HepG2 (cell line): ENCODE results near the gene AMBRA1. TPM values are rescaled to one million over a fixed set of nuclear protein-coding genes. Genes with fewer than 3 reads are reported as not detected.

Experiments used
- CBX2 ChIP-seq, 2 experiments: fragments of 200-600 bp in 1 of 2; sonication (generic); formaldehyde crosslinking in 1 of 2; IDR thresholded peaks; 2 replicates each; pipeline versions ENCODE4 v1.7.0 to v1.8.1; 2018 to 2022; ENCODE audit warnings: low read depth in 2 of 2, low read length in 1 of 2, mild to moderate bottlenecking in 1 of 2, missing genetic modification reagents in 1 of 2
- CEBPG ChIP-seq: IDR thresholded peaks from 2 replicates; pipeline ENCODE4 v1.6.1; 2016
- ELF4 ChIP-seq: sonication (generic); formaldehyde crosslinking; IDR thresholded peaks from 2 replicates; pipeline ENCODE4 v1.5.0; 2020; ENCODE audit warnings: missing genetic modification reagents, mild to moderate bottlenecking, moderate library complexity, borderline replicate concordance
- HMGXB4 ChIP-seq, 2 experiments: sonication (generic) in 1 of 2; formaldehyde crosslinking in 1 of 2; IDR thresholded peaks; 2 replicates each; pipeline versions ENCODE4 v1.4.0 to v1.6.1; 2018 to 2020; ENCODE audit warnings: missing genetic modification reagents in 2 of 2, borderline replicate concordance in 1 of 2, low read depth in 1 of 2, mild to moderate bottlenecking in 1 of 2, missing biosample characterization in 1 of 2
- RNF219 ChIP-seq: sonication (generic); formaldehyde crosslinking; IDR thresholded peaks from 2 replicates; pipeline ENCODE4 v1.5.0; 2020; ENCODE audit warnings: mild to moderate bottlenecking, missing genetic modification reagents
- SYNCRIP ChIP-seq: fragments of 200-400 bp; formaldehyde crosslinking; IDR thresholded peaks from 2 replicates; pipeline ENCODE4 v1.6.1; 2018; ENCODE audit warnings: mild to moderate bottlenecking, low read depth, low read length; ENCODE audit not compliant: insufficient read depth
- TBX2 ChIP-seq: sonication (generic); formaldehyde crosslinking; IDR thresholded peaks from 2 replicates; pipeline ENCODE4 v1.5.0; 2020; ENCODE audit warnings: missing genetic modification reagents, mild to moderate bottlenecking, borderline replicate concordance
- ZNF431 ChIP-seq: sonication (generic); formaldehyde crosslinking; IDR thresholded peaks from 2 replicates; pipeline ENCODE4 v1.9.0; 2022; ENCODE audit warnings: missing genetic modification reagents, low read depth, mild to moderate bottlenecking, borderline replicate concordance
- ZNF737 ChIP-seq: sonication (generic); formaldehyde crosslinking; IDR thresholded peaks from 2 replicates; pipeline ENCODE4 v1.5.0; 2020; ENCODE audit warnings: missing genetic modification reagents, mild to moderate bottlenecking, borderline replicate concordance
- ZNF775 ChIP-seq: sonication (generic); formaldehyde crosslinking; IDR thresholded peaks from 2 replicates; pipeline ENCODE4 v1.4.0; 2020; ENCODE audit warnings: missing genetic modification reagents, mild to moderate bottlenecking, moderate library complexity, borderline replicate concordance
- polyA plus RNA-seq, 8 experiments: library from polyadenylated mRNA; depleted of rRNA in 3 of 8; stranded (reverse) in 7 of 8; unstranded in 1 of 8; fragments of >200 nt; fragmentation: Illumina TruSeq in 4 of 8; extraction: Trizol in 4 of 8; gene quantifications; 2 replicates each; pipeline versions ENCODE4 v1.2.1 to v1.2.3, GENCODE V29; 2011 to 2016; ENCODE audit warnings: low read depth in 4 of 8, missing spikeins in 1 of 8, mixed read lengths in 1 of 8; ENCODE audit not compliant: insufficient read depth in 1 of 8
- total RNA-seq, 5 experiments: library from RNA; depleted of rRNA; stranded (reverse); fragments of >200 nt; fragmentation: Illumina TruSeq; extraction: Trizol; gene quantifications; 2 replicates each; pipeline ENCODE4 v1.2.3, GENCODE V29; 2016; ENCODE audit warnings: low read depth in 1 of 5
- TF ChIP-seq, protein P1 (sequence below): IDR thresholded peaks from 2 replicates; pipeline ENCODE4 v1.6.1; 2016; ENCODE audit warnings: low read depth, borderline replicate concordance
- TF ChIP-seq, protein P2 (sequence below), 2 experiments: fragments of 450-650 bp in 1 of 2; sonication (generic) in 1 of 2; formaldehyde crosslinking; IDR thresholded peaks; 2 replicates each; pipeline versions ENCODE4 v1.5.0 to v1.8.0; 2020 to 2022; ENCODE audit warnings: mild to moderate bottlenecking in 1 of 2, missing genetic modification reagents in 1 of 2
- TF ChIP-seq, protein P3 (sequence below): sonication (generic); formaldehyde crosslinking; IDR thresholded peaks from 2 replicates; pipeline ENCODE4 v1.4.0; 2020; ENCODE audit warnings: mild to moderate bottlenecking, missing genetic modification reagents, borderline replicate concordance
- TF ChIP-seq, protein P4 (sequence below): sonication (generic); formaldehyde crosslinking; IDR thresholded peaks from 2 replicates; pipeline ENCODE4 v1.8.1; 2023; ENCODE audit warnings: mild to moderate bottlenecking, missing genetic modification reagents

Gene AMBRA1
- total and polyA plus RNA-seq, 2 of the 13 experiments (the other 11 are each of a cell fraction or from before 2014, with no cell fraction given) = 15.7 to 26.0 TPM

- no peak for TF ChIP-seq RNF219 (CRISPR knock-in tag)
- TF ChIP-seq CEBPG (CRISPR knock-in tag) = no peak
- TF ChIP-seq, protein P1, sequence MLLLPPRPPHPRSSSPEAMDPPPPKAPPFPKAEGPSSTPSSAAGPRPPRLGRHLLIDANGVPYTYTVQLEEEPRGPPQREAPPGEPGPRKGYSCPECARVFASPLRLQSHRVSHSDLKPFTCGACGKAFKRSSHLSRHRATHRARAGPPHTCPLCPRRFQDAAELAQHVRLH (CRISPR knock-in tag) = no peak
- TF ChIP-seq, protein P2, sequence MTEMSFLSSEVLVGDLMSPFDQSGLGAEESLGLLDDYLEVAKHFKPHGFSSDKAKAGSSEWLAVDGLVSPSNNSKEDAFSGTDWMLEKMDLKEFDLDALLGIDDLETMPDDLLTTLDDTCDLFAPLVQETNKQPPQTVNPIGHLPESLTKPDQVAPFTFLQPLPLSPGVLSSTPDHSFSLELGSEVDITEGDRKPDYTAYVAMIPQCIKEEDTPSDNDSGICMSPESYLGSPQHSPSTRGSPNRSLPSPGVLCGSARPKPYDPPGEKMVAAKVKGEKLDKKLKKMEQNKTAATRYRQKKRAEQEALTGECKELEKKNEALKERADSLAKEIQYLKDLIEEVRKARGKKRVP (CRISPR knock-in tag; IDR thresholded peaks at IDR 0.05) = no peak
- TF ChIP-seq ZNF431 = no peak
- TF ChIP-seq ZNF775 (CRISPR knock-in tag) = no peak
- TF ChIP-seq, protein P3, sequence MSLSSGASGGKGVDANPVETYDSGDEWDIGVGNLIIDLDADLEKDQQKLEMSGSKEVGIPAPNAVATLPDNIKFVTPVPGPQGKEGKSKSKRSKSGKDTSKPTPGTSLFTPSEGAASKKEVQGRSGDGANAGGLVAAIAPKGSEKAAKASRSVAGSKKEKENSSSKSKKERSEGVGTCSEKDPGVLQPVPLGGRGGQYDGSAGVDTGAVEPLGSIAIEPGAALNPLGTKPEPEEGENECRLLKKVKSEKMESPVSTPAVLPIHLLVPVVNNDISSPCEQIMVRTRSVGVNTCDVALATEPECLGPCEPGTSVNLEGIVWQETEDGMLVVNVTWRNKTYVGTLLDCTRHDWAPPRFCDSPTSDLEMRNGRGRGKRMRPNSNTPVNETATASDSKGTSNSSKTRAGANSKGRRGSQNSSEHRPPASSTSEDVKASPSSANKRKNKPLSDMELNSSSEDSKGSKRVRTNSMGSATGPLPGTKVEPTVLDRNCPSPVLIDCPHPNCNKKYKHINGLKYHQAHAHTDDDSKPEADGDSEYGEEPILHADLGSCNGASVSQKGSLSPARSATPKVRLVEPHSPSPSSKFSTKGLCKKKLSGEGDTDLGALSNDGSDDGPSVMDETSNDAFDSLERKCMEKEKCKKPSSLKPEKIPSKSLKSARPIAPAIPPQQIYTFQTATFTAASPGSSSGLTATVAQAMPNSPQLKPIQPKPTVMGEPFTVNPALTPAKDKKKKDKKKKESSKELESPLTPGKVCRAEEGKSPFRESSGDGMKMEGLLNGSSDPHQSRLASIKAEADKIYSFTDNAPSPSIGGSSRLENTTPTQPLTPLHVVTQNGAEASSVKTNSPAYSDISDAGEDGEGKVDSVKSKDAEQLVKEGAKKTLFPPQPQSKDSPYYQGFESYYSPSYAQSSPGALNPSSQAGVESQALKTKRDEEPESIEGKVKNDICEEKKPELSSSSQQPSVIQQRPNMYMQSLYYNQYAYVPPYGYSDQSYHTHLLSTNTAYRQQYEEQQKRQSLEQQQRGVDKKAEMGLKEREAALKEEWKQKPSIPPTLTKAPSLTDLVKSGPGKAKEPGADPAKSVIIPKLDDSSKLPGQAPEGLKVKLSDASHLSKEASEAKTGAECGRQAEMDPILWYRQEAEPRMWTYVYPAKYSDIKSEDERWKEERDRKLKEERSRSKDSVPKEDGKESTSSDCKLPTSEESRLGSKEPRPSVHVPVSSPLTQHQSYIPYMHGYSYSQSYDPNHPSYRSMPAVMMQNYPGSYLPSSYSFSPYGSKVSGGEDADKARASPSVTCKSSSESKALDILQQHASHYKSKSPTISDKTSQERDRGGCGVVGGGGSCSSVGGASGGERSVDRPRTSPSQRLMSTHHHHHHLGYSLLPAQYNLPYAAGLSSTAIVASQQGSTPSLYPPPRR (CRISPR knock-in tag) = no peak
- no peak for TF ChIP-seq SYNCRIP
- TF ChIP-seq ZNF737 = no peak
- peak; percentile 21; the same call in 1 of the 2 replicates for TF ChIP-seq TBX2 (CRISPR knock-in tag)
- TF ChIP-seq, protein P4, sequence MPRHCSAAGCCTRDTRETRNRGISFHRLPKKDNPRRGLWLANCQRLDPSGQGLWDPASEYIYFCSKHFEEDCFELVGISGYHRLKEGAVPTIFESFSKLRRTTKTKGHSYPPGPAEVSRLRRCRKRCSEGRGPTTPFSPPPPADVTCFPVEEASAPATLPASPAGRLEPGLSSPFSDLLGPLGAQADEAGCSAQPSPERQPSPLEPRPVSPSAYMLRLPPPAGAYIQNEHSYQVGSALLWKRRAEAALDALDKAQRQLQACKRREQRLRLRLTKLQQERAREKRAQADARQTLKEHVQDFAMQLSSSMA (CRISPR knock-in tag) = no peak
- no peak for TF ChIP-seq CBX2 (IDR thresholded peaks at IDR 0.05; ENCODE audit: low read depth, low read length)
- no peak for TF ChIP-seq CBX2 (CRISPR knock-in tag; IDR thresholded peaks at IDR 0.05; ENCODE audit: low read depth)
- TF ChIP-seq ELF4 = no peak
- no peak; a peak in 2 of 4 replicates for TF ChIP-seq HMGXB4 (CRISPR knock-in tag; IDR thresholded peaks at IDR 0.05; ENCODE audit: borderline replicate concordance in 1 of 2, low read depth in 1 of 2)
Observed at GRCh38 chr11:46380340-46381047, 213.3 kb downstream of the AMBRA1 start (continued).
